Effector CD4-positive, alpha-beta T cell (primary cell): Measurements from ENCODE around the gene PAWR.
"Not testable (repeated sequence)": the region's sequence is repeated elsewhere in the genome, so short reads cannot be mapped to it uniquely, and the experiment has no call there.

Experiments
- DNase-seq: peaks from one replicate; pipeline ENCODE4 v3.0.0-alpha.2; 2020

The PAWR gene

DNA sequence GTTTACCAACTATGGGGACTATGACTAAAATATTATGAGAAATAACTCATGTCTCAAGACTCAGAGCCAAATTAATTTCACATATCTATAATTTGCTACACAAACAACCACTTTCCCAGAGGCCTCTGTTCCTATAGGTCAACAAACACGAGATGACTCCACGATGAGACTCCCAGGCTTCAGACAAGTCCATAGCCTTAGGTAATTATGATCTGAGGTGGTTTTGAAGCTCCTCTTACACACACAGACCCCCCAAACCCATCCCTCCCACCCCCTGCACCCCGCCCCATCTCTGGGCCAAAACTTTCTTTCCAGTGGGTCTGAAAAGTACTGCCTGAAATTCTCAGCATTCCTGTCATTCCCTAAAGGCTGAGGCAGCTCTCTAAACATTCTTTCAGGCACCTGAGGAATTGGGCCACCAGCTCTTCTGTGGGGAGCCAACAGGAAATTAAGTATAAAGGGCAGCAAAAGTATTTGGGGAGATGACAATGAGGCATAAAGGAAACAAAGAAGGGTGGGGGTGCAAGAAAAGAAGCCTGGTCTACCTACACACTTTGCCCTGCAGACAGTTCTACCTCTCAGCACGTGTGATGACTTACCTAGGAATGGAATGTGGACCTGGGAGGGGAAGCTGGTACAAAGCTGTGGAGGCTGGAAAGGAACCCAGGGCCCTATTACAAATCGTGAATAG is 143.6 kb downstream of the PAWR start:
- DNase-seq: no peak

DNA sequence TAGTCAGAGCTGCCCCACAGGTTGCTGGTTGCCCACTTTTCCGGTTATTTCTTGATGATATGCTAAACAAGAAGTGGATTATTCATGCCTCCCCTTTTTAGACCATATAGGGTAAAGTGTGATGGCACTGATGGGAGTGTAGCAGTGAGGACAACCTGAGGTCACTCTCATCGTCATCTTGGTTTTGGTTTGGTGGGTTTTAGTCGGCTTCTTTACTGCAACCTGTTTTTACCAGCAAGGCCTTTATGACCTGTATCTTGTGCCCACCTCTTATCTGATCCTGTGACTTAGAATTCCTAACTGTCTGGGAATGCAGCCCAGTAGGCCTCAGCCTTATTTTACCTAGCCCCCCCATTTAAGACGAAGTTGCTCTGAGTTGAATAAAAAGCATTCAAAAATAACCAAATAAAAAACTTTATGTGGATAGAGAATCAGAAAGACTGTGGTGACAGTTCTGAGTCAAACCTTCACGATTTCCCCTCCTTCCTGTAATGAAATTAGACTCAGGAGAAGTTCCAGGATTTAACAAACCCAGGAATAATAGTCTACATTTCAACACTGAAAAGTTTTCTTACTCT is 144.2 kb downstream of the PAWR start:
- DNase-seq: no peak

DNA sequence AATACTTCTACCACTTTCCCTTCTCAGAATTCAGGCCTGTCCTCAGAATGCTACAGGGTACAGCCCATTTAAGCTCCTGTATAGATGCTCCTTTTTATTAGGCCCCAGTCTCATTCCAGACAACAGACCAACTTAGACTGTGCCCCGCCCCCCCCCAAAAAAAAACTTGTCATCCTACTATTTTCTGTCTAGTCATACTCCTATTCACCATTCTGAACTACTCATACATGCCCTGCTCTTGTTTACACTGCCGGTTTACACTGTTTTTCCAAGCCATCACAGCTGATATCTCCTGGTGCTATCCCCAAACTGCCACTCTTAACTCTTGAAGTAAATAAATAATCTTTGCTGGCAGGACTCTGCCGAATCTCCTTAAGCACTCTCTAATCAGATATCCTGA is 146.3 kb downstream of the PAWR start:
- not testable (repeated sequence) for DNase-seq

DNA sequence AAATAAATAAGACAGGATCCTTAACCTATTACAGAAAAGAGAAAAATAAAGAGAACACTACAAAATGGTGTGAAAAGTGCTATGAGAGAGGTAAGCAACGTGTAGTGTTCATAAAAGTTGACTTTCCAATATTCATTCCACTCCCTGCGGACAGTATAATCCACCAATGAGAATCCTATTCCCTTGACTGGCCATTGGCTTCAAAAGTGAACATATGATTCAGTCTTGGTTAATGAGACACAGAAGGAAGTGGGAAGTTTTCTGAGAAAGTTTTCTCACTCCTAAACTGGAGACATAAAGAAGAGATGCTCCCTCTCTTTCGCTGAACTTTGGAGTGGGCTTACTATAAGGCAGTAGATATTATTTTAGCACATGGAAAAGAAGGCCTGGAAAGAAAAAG is 153.1 kb downstream of the PAWR start:
- no peak for DNase-seq

DNA sequence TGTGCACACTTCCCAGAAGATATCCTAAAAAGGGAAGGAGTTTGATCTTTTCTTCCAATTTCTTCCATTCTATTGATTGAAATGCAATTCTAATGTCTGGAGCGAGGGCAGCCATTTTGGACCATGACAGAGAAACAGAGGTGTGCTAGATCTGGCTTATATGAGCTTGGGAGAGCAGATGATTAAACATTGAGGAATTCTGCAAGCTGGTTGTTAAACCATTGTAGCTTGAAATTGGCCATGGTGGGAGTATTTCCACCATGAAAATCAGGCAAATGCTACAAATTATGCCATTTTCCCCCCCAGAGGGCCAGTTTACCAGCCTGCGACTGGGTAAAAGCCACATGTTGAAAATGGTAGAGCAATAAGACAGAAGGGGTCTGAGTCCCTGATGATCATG is 155.0 kb downstream of the PAWR start:
- DNase-seq: no peak
